Sigmoid colon (tissue), 4 donors: ENCODE results near the gene UCHL1.

Experiments
- EP300 ChIP-seq, 4 donors: sonication (generic); formaldehyde crosslinking; IDR thresholded peaks; one replicate each; pipeline ENCODE4 v1.6.1; 2017; ENCODE audit warnings: antibody characterized with exemption in 4 of 4
- TF ChIP-seq, protein P1 (sequence below), 4 experiments: fragments of 450-650 bp in 3 of 4; fragments of 200-600 bp in 1 of 4; IDR thresholded peaks; one replicate each; pipeline ENCODE4 v1.5.1; 2016 to 2019; ENCODE audit warnings: antibody characterized with exemption in 4 of 4, mild to moderate bottlenecking in 3 of 4, moderate library complexity in 2 of 4

DNA sequence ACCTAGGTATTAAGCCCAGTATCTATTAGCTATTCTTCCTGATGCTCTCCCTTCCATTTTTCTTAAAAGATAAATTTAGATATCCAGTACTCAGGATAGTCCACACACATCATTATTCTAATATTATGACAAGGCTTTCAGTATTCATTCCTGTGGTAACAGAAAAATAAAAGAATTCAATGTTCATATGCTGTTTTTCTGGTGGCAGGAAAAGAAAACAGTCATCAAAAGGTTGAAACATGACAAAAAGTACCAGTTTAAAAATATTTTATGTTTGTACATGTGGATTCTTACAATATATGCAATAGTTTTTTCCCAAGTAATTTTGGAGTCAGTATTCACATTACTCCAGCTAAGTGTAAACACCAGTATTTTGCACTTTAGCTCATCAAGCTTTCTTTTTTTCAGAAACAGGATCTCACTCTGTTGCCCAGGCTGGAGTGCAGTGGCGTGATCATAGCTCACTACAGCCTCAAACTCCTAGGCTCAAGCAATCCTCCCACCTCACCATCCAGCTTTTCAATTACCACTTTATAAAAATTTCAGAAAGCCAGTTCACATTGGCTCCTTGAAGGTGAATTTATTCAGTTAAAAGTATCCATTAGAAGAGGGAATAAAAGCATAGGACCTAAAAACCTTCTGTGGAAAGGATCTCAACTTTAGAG, 44.6 kb upstream of the UCHL1 start:
- TF ChIP-seq, protein P1, sequence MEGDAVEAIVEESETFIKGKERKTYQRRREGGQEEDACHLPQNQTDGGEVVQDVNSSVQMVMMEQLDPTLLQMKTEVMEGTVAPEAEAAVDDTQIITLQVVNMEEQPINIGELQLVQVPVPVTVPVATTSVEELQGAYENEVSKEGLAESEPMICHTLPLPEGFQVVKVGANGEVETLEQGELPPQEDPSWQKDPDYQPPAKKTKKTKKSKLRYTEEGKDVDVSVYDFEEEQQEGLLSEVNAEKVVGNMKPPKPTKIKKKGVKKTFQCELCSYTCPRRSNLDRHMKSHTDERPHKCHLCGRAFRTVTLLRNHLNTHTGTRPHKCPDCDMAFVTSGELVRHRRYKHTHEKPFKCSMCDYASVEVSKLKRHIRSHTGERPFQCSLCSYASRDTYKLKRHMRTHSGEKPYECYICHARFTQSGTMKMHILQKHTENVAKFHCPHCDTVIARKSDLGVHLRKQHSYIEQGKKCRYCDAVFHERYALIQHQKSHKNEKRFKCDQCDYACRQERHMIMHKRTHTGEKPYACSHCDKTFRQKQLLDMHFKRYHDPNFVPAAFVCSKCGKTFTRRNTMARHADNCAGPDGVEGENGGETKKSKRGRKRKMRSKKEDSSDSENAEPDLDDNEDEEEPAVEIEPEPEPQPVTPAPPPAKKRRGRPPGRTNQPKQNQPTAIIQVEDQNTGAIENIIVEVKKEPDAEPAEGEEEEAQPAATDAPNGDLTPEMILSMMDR (IDR thresholded peaks at IDR 0.05), result no peak
- no peak for TF ChIP-seq EP300 (IDR thresholded peaks at IDR 0.05)
